Parathyroid adenoma (tissue), 2 donors: Measurements from ENCODE around the gene KMT2C.

Source experiments
- H2AFZ ChIP-seq: fragments of 300-600 bp; sonication (generic); one replicate; pipeline ENCODE4 v1.7.0; 2017; ENCODE audit warnings: antibody characterized with exemption, mild to moderate bottlenecking
- H3K27ac ChIP-seq: fragments of 300-600 bp; sonication (generic); one replicate; pipeline ENCODE4 v1.7.0; 2017
- H3K27me3 ChIP-seq: fragments of 300-600 bp; sonication (generic); one replicate; pipeline ENCODE4 v1.7.0; 2017; ENCODE audit warnings: low read length; ENCODE audit not compliant: control insufficient read depth, insufficient read depth
- H3K36me3 ChIP-seq: fragments of 300-600 bp; sonication (generic); one replicate; pipeline ENCODE4 v1.7.0; 2017; ENCODE audit warnings: low read length; ENCODE audit not compliant: control insufficient read depth, insufficient read depth
- H3K4me1 ChIP-seq: fragments of 300-600 bp; sonication (generic); one replicate; pipeline ENCODE4 v1.7.0; 2017; ENCODE audit warnings: control low read depth
- H3K4me2 ChIP-seq: fragments of 300-600 bp; sonication (generic); one replicate; pipeline ENCODE4 v1.7.0; 2017; ENCODE audit warnings: low read length
- H3K4me3 ChIP-seq: fragments of 300-600 bp; sonication (generic); one replicate; pipeline ENCODE4 v1.7.0; 2017; ENCODE audit warnings: low read depth, low read length
- H3K79me2 ChIP-seq: fragments of 300-600 bp; sonication (generic); one replicate; pipeline ENCODE4 v1.7.0; 2017; ENCODE audit warnings: control low read depth
- H3K9ac ChIP-seq: fragments of 300-600 bp; sonication (generic); one replicate; pipeline ENCODE4 v1.7.0; 2017; ENCODE audit warnings: mild to moderate bottlenecking
- H3K9me3 ChIP-seq: fragments of 300-600 bp; sonication (generic); one replicate; pipeline ENCODE4 v1.7.0; 2017; ENCODE audit warnings: low read length; ENCODE audit not compliant: control insufficient read depth
- TF ChIP-seq, protein P1 (sequence below): fragments of 300-600 bp; sonication (generic); IDR thresholded peaks from one replicate; pipeline ENCODE4 v1.7.0; 2017; ENCODE audit warnings: antibody characterized with exemption, mild to moderate bottlenecking
- donor health status: primary hyperparathyroidism.

Gene KMT2C

DNA sequence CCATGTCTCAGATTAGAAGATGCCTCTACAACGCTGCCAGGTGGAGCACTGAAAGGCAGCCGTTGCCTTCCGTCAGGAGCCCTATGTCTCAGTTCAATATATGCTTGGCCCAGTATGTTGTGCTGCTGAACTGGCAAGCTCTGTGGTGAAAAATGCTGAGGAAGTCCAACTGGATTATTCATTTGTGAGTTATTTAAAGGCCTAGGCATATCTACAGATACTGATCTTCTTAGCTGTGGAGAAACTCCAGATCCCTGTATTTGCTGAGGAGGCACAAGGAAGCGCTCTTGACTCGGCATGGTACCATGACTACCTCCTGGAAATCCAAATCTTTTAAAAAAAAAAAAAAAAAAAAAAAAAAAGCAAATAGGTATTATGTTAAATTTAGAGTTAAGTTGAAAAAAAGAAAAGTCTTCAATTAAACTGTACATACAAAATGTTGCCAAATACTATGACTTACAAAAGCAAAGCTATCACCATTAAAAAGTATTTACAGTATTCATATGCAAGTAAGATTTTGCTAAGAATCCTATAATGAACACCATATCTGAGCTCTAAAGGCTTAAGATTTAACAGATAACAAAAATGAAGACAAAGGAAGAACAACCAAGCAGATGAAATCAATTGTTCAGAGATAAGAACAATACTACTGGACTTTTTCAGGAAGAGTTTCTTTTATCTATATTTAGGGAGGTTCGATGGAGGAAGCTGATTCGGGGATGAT, 258.0 kb downstream of the KMT2C start:
- no peaks in the 10 kb centered on the region for H3K4me1 ChIP-seq
- H2AFZ ChIP-seq: no peak overlapping the region
- no peak overlapping the region for H3K4me3 ChIP-seq
- no peaks in the 10 kb centered on the region for H3K79me2 ChIP-seq
- no peaks in the 10 kb centered on the region for H3K9me3 ChIP-seq
- H3K4me2 ChIP-seq: no peak overlapping the region
- TF ChIP-seq, protein P1, sequence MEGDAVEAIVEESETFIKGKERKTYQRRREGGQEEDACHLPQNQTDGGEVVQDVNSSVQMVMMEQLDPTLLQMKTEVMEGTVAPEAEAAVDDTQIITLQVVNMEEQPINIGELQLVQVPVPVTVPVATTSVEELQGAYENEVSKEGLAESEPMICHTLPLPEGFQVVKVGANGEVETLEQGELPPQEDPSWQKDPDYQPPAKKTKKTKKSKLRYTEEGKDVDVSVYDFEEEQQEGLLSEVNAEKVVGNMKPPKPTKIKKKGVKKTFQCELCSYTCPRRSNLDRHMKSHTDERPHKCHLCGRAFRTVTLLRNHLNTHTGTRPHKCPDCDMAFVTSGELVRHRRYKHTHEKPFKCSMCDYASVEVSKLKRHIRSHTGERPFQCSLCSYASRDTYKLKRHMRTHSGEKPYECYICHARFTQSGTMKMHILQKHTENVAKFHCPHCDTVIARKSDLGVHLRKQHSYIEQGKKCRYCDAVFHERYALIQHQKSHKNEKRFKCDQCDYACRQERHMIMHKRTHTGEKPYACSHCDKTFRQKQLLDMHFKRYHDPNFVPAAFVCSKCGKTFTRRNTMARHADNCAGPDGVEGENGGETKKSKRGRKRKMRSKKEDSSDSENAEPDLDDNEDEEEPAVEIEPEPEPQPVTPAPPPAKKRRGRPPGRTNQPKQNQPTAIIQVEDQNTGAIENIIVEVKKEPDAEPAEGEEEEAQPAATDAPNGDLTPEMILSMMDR: no peak
- no peaks in the 10 kb centered on the region for H3K27me3 ChIP-seq
- H3K36me3 ChIP-seq: no peaks in the 10 kb centered on the region
- no peak overlapping the region for H3K9ac ChIP-seq
- H3K27ac ChIP-seq: no peak overlapping the region

DNA sequence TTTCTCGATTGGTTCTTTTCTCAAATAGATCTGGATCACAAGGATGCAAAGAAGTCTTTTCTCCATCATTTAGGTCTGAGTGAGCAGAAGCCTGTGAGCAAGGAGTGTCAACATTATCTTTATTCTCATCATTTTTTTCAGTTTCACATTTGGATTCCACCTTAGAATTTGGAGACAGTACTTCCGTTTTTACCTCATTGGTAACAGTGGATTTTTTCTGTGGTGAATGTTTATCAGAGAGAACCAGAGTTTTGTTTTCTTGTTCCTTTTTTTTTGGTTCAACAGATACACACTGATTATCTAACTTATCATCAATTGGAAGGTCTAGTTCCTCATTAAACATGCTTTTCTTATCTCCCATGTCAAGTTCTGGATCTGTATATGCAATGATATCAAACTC, 259.0 kb downstream of the KMT2C start:
- H3K79me2 ChIP-seq: no peaks in the 10 kb centered on the region
- no peaks in the 10 kb centered on the region for H3K9me3 ChIP-seq
- H3K27me3 ChIP-seq: no peaks in the 10 kb centered on the region
- H3K4me1 ChIP-seq: no peaks in the 10 kb centered on the region
- H2AFZ ChIP-seq: no peak overlapping the region
- H3K27ac ChIP-seq: no peak overlapping the region
- no peak overlapping the region for H3K9ac ChIP-seq
- TF ChIP-seq, protein P1: no peak
- H3K4me3 ChIP-seq: no peak overlapping the region
- no peak overlapping the region for H3K4me2 ChIP-seq
- no peaks in the 10 kb centered on the region for H3K36me3 ChIP-seq

DNA sequence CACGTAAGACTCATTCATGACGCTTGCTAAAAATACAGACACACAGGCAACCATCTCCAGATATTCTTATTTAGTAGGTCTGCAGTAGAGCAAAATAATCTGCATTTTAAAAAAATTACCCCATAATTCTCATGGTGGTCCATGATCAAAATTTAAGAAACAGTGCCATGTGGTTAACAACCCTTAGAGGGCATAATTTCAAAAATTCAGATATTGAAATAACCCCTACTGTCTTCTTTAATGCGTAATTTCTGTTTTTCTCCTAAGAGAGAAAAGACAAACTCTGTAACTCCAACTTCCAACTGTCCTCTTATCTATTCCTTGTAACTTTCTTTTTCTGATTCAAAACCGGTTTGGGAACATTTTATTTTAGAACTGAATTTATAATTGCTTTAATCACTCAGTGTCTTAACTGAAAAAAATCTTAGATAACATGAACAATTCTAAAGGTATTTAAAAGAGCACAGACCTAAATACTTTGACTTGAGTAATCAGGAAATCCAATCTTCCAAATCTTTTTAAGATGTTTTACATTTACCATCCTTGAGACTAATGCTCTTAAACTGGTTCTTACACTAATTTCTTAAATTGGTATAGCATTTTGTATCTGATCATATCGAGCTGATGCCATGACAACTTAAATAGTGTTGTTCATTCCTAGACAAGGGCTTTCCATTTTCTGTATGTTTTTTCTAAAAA, 262.3 kb downstream of the KMT2C start:
- Histone ChIP-seq H3K9ac (no peak overlapping the region), H3K4me2 (no peak overlapping the region), H3K27me3 (no peaks in the 10 kb centered on the region), H3K4me1 (no peaks in the 10 kb centered on the region), H3K9me3 (no peaks in the 10 kb centered on the region), H3K4me3 (no peak overlapping the region), H3K79me2 (no peaks in the 10 kb centered on the region), H2AFZ (no peak overlapping the region), H3K36me3 (no peaks in the 10 kb centered on the region), H3K27ac (no peak overlapping the region)
- TF ChIP-seq, protein P1: no peak

DNA sequence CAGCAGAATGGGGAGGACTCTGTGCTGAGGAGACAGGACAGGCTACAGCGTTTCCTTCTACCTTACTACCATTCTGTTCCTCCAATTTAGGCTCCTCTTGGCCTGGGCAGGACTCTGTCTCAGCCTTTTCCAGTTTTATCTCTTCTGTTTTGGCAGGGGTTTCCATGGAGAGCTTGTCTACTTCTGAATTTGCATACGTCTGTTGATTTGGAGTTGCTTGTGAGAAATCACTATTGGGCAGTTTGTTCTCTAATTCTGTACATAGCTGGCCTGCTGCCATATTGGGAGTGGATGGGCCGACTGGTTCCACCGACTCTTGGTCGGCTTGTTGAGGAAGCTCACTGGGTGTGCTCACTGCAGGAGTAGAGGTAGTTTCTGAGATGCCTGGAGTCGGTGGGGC, 273.5 kb downstream of the KMT2C start:
- H2AFZ ChIP-seq: no peak overlapping the region
- H3K4me1 ChIP-seq: no peaks in the 10 kb centered on the region
- no peak overlapping the region for H3K27ac ChIP-seq
- no peak overlapping the region for H3K9ac ChIP-seq
- TF ChIP-seq, protein P1: no peak
- H3K4me3 ChIP-seq: no peak overlapping the region
- H3K9me3 ChIP-seq: no peaks in the 10 kb centered on the region
- no peak overlapping the region for H3K4me2 ChIP-seq
- H3K27me3 ChIP-seq: no peaks in the 10 kb centered on the region
- no peaks in the 10 kb centered on the region for H3K79me2 ChIP-seq
- no peaks in the 10 kb centered on the region for H3K36me3 ChIP-seq
